GM12878 (cell line): ENCODE measurements around the gene NHSL1. TPM values are rescaled to one million over a fixed set of nuclear protein-coding genes. Genes with fewer than 3 reads are reported as not detected.

ENCODE experiments used
- ATAC-seq: fragments of 200-7000 bp; cut with Tn5 transposase; 3 replicates; pipeline ENCODE4 v1.9.1; 2020; ENCODE audit warnings: mild to moderate bottlenecking, moderate library complexity
- BruUV-seq: library from RNA; stranded (reverse); fragments of 400-500 nt; replicated peaks from 2 replicates; lab custom pipeline; 2021; lab: Mats Ljungman, UMichigan
- CTCF ChIA-PET: fragments of 300-600 bp; sonication (Branson Sonifier 250); formaldehyde crosslinking; extraction: SDS; loops from one replicate; lab custom pipeline; 2021; ENCODE audit warnings: inconsistent platforms; lab: Yijun Ruan, JAX
- POLR2A ChIA-PET: fragments of 350-600 bp; formaldehyde crosslinking; extraction: SDS; loops from one replicate; lab custom pipeline; 2021; ENCODE audit warnings: inconsistent platforms; lab: Charles Lee
- RAD21 ChIA-PET: fragments of 300-600 bp; sonication (Branson Sonifier 250); formaldehyde crosslinking; loops from one replicate; lab custom pipeline; 2023; ENCODE audit warnings: antibody characterized with exemption; ENCODE audit not compliant: unreplicated experiment; lab: Charles Lee
- SMC1A ChIA-PET: fragments of 300-600 bp; sonication (Branson Sonifier 250); formaldehyde crosslinking; loops from one replicate; lab custom pipeline; 2023; ENCODE audit not compliant: unreplicated experiment, uncharacterized antibody; lab: Charles Lee
- DNase-seq: peaks from one replicate; pipeline ENCODE4 v3.0.0-alpha.2; 2011; ENCODE audit warnings: low read depth, low spot score
- FAIRE-seq: peaks from 3 replicates; lab custom pipeline; 2011; peaks lifted over from hg19 to GRCh38; lab: Jason Lieb, UNC
- H2AFZ ChIP-seq: 2 replicates; pipeline ENCODE4 v1.6.0; 2011; ENCODE audit warnings: low read depth, low read length, control low read depth; ENCODE audit not compliant: control insufficient read depth
- H3K27ac ChIP-seq: 2 replicates; pipeline ENCODE4 v1.5.1; 2011; ENCODE audit warnings: control low read depth; ENCODE audit not compliant: control insufficient read depth, insufficient read depth
- H3K27me3 ChIP-seq, 2 experiments: replicated peaks in 1 of 2; 2 replicates each; pipeline versions ENCODE4 v1.6.0 to v1.6.1; 2011; ENCODE audit warnings: low read length in 1 of 2; ENCODE audit not compliant: control insufficient read depth in 2 of 2, insufficient read depth in 2 of 2
- H3K36me3 ChIP-seq, 2 experiments: 2 replicates each; pipeline ENCODE4 v1.5.1; 2011; ENCODE audit warnings: low read length in 1 of 2; ENCODE audit not compliant: control insufficient read depth in 2 of 2, insufficient read depth in 2 of 2
- H3K4me1 ChIP-seq: 2 replicates; pipeline ENCODE4 v1.6.1; 2011; ENCODE audit warnings: mild to moderate bottlenecking, low read length, moderate library complexity, mixed read lengths; ENCODE audit not compliant: control insufficient read depth, insufficient read depth
- H3K4me2 ChIP-seq: 2 replicates; pipeline ENCODE4 v1.6.0; 2011; ENCODE audit warnings: control low read depth; ENCODE audit not compliant: control insufficient read depth, insufficient read depth
- H3K4me3 ChIP-seq: fragments of 200-600 bp; sonication (generic); 2 replicates; pipeline ENCODE4 v1.5.1; 2016
- H3K79me2 ChIP-seq: 2 replicates; pipeline ENCODE4 v1.6.0; 2011; ENCODE audit warnings: low read length; ENCODE audit not compliant: control insufficient read depth, insufficient read depth
- H3K9ac ChIP-seq: 2 replicates; pipeline ENCODE4 v1.8.0; 2011; ENCODE audit warnings: low read length, control low read depth, mixed read lengths; ENCODE audit not compliant: control insufficient read depth, insufficient read depth
- H3K9me3 ChIP-seq: replicated peaks from 3 replicates; pipeline ENCODE4 v1.5.1; 2011; ENCODE audit warnings: mild to moderate bottlenecking, low read length; ENCODE audit not compliant: control insufficient read depth, insufficient read depth
- H4K20me1 ChIP-seq: 2 replicates; pipeline ENCODE4 v1.6.0; 2011; ENCODE audit not compliant: control insufficient read depth, insufficient read depth
- BCL11A ChIP-seq: IDR thresholded peaks from 2 replicates; pipeline ENCODE4 v1.6.1; 2011; ENCODE audit warnings: low read depth, low read length
- ELK1 ChIP-seq: IDR thresholded peaks from 2 replicates; pipeline ENCODE4 v1.6.1; 2012; ENCODE audit warnings: low read depth, low read length, improper control_type of control experiment
- GATAD2B ChIP-seq: fragments of 450-650 bp; conservative IDR thresholded peaks from 2 replicates; pipeline ENCODE4 v1.6.1; 2017; ENCODE audit warnings: low read depth, mild to moderate bottlenecking, moderate library complexity
- MTA2 ChIP-seq: fragments of 450-650 bp; IDR thresholded peaks from 2 replicates; pipeline ENCODE4 v1.6.1; 2016; ENCODE audit warnings: low read depth, mild to moderate bottlenecking, moderate library complexity
- NBN ChIP-seq: fragments of 450-650 bp; IDR thresholded peaks from 2 replicates; pipeline ENCODE4 v1.6.1; 2016
- NRF1 ChIP-seq: conservative IDR thresholded peaks from 2 replicates; pipeline ENCODE4 v1.6.1; 2011; ENCODE audit warnings: mild to moderate bottlenecking, low read depth, low read length, improper control_type of control experiment
- PAX5 ChIP-seq: IDR thresholded peaks from 2 replicates; pipeline ENCODE4 v1.6.1; 2011; ENCODE audit warnings: low read depth, low read length, borderline replicate concordance
- POLR2AphosphoS5 ChIP-seq: IDR thresholded peaks from 2 replicates; pipeline ENCODE4 v1.6.1; 2011; ENCODE audit warnings: mild to moderate bottlenecking, low read length, inconsistent platforms
- PRDM15 ChIP-seq: fragments of 450-650 bp; formaldehyde crosslinking; IDR thresholded peaks from 2 replicates; pipeline ENCODE4 v1.4.0; 2020; ENCODE audit warnings: mild to moderate bottlenecking, moderate library complexity
- RCOR1 ChIP-seq: conservative IDR thresholded peaks from 2 replicates; pipeline ENCODE4 v1.6.1; 2012; ENCODE audit warnings: low read depth, low read length, improper control_type of control experiment
- RELA ChIP-seq: fragments of 450-650 bp; IDR thresholded peaks from 2 replicates; pipeline ENCODE4 v1.8.0; 2014; ENCODE audit warnings: borderline replicate concordance; ENCODE audit not compliant: partially characterized antibody
- RUNX3 ChIP-seq: IDR thresholded peaks from 2 replicates; pipeline ENCODE4 v1.6.1; 2012; ENCODE audit warnings: low read length, inconsistent platforms
- SMC3 ChIP-seq: IDR thresholded peaks from 2 replicates; pipeline ENCODE4 v1.6.1; 2011; ENCODE audit warnings: low read length, improper control_type of control experiment, borderline replicate concordance
- SREBF1 ChIP-seq: IDR thresholded peaks from 2 replicates; pipeline ENCODE4 v1.6.1; 2012; ENCODE audit warnings: mild to moderate bottlenecking, low read length
- STAT1 ChIP-seq: fragments of 450-650 bp; conservative IDR thresholded peaks from 2 replicates; pipeline ENCODE4 v1.6.1; 2014; ENCODE audit warnings: antibody characterized with exemption, mild to moderate bottlenecking
- TBL1XR1 ChIP-seq: IDR thresholded peaks from 2 replicates; pipeline ENCODE4 v1.6.1; 2012; ENCODE audit warnings: low read depth, low read length, improper control_type of control experiment
- WRNIP1 ChIP-seq: IDR thresholded peaks from 2 replicates; pipeline ENCODE4 v1.6.1; 2011; ENCODE audit warnings: low read depth, low read length, improper control_type of control experiment, borderline replicate concordance
- ZBTB40 ChIP-seq: fragments of 450-650 bp; IDR thresholded peaks from 2 replicates; pipeline ENCODE4 v1.6.1; 2016; ENCODE audit warnings: mild to moderate bottlenecking, moderate library complexity, borderline replicate concordance
- WGBS: methylation state at CpG from one replicate; pipeline ENCODE4 v1.1.6; 2016; ENCODE audit warnings: low lambda C conversion rate; ENCODE audit not compliant: insufficient replicate concordance, insufficient coverage; ENCODE audit errors: missing lambda C conversion rate; 5-methylcytosine and 5-hydroxymethylcytosine counted together
- in situ Hi-C: fragments of 300-500 bp; cut with MboI; formaldehyde crosslinking; loops from 9 replicates; pipeline ENCODE4 v1.14.3; 2018; ENCODE audit warnings: mixed read lengths
- intact Hi-C: fragments of 100-400 bp; cut with micrococcal nuclease; formaldehyde crosslinking; loops from one replicate; pipeline ENCODE4 v1.14.2; 2022; ENCODE audit not compliant: unreplicated experiment
- polyA plus RNA-seq, 11 experiments: library from polyadenylated mRNA; depleted of rRNA in 4 of 11; unstranded in 6 of 11; stranded (reverse) in 5 of 11; fragments of >200 nt; fragmentation: Nextera tagmentation in 4 of 11; fragmentation: Illumina TruSeq in 1 of 11; extraction: Ambion mirVana in 4 of 11; extraction: Trizol in 1 of 11; gene quantifications; 1 replicate in 1 of 11; 2 replicates in 10 of 11; pipeline versions ENCODE4 v1.2.1 to v1.2.3, GENCODE V29; 2011 to 2016; ENCODE audit warnings: inconsistent platforms in 2 of 11, missing spikeins in 2 of 11, low read depth in 1 of 11
- total RNA-seq, 4 experiments: library from RNA; depleted of rRNA in 3 of 4; stranded (reverse); fragments of >200 nt in 3 of 4; fragmentation: Illumina TruSeq in 1 of 4; extraction: Trizol in 1 of 4; gene quantifications; 2 replicates each; pipeline versions ENCODE4 v1.2.1 to v1.2.3, GENCODE V29; 2013 to 2021

Gene NHSL1
- total and polyA plus RNA-seq, 10 of the 15 experiments (the other 5 are each of a cell fraction or from before 2014, with no cell fraction given), result 0.26 to 14.1 (median 0.90) TPM

DNA sequence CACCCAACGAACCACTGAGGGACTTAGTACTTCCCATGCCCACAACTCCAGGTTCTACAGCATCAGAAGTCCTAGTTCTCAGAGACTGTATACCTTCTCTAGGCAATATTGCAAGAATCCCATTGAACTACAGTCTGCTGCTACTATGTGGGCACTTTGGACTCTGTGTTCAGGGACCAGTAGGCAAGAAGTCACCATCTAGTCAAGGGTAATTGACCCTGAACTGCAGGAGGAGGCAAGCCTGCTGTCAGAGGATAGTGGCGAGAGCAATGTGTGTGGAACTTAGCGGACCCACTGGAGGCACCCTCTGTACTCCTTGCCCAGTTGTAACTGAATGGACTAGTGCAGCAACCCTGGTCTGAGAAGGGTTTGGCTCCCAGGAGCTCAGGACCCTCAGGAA is 79.5 kb downstream of the NHSL1 start:
- RAD21 ChIA-PET, result no interaction called here
- in situ Hi-C loops, result no loop called here
- 88% methylated on average over 3 of the region's 3 CpGs for WGBS
- Histone ChIP-seq H3K36me3 (peaks cover 0 to 4% of the 10 kb centered on the region in 2 experiments; a peak in 2 of 4 replicates), H4K20me1 (no peaks in the 10 kb centered on the region), H3K4me3 (no peak overlapping the region), H3K4me2 (no peak overlapping the region), H3K79me2 (no peaks in the 10 kb centered on the region), H3K27me3 (no peaks in the 10 kb centered on the region), H3K27ac (no peak overlapping the region), H2AFZ (no peak overlapping the region), H3K9ac (no peak overlapping the region), H3K4me1 (no peaks in the 10 kb centered on the region), H3K9me3 (no peaks in the 10 kb centered on the region; the same call in 2 of the 3 replicates)
- DNase-seq (no peak), ATAC-seq (no peak), FAIRE-seq (no peak)
- CTCF ChIA-PET, result interaction anchor here (0.6 to 1.0 kb wide), 2 partner anchors 88 to 243 kb away, joined by 3 to 4 read pairs; no protein-coding TSS in a partner anchor
- intact Hi-C loops, result no loop called here
- POLR2A ChIA-PET, result no interaction called here
- SMC1A ChIA-PET, result interaction anchor here (1.0 to 1.5 kb wide), 2 partner anchors 36 to 89 kb away, joined by 3 to 5 read pairs; no protein-coding TSS in a partner anchor
- no TSS peak for BruUV-seq
- TF ChIP-seq STAT1, result no peak
- TF ChIP-seq MTA2, result no peak
- TF ChIP-seq POLR2AphosphoS5, result no peak
- TF ChIP-seq SREBF1, result no peak
- no peak for TF ChIP-seq RELA
- no peak for TF ChIP-seq BCL11A
- TF ChIP-seq SMC3, result no peak
- TF ChIP-seq NRF1, result no peak
- no peak for TF ChIP-seq ELK1
- no peak for TF ChIP-seq WRNIP1
- TF ChIP-seq TBL1XR1, result no peak
- TF ChIP-seq RCOR1, result no peak
- no peak for TF ChIP-seq NBN
- TF ChIP-seq RUNX3, result no peak
- TF ChIP-seq GATAD2B, result no peak
- no peak for TF ChIP-seq PRDM15
- no peak for TF ChIP-seq ZBTB40
- no peak for TF ChIP-seq PAX5
